HG03521 (cell line): ENCODE data around the gene NTRK3.

Source experiments
- ATAC-seq: cut with Tn5 transposase; IDR thresholded peaks from one replicate; pipeline ENCODE4 v1.9.1; 2021; ENCODE audit warnings: mild to moderate bottlenecking, moderate library complexity; ENCODE audit not compliant: unreplicated experiment

NTRK3 gene

DNA sequence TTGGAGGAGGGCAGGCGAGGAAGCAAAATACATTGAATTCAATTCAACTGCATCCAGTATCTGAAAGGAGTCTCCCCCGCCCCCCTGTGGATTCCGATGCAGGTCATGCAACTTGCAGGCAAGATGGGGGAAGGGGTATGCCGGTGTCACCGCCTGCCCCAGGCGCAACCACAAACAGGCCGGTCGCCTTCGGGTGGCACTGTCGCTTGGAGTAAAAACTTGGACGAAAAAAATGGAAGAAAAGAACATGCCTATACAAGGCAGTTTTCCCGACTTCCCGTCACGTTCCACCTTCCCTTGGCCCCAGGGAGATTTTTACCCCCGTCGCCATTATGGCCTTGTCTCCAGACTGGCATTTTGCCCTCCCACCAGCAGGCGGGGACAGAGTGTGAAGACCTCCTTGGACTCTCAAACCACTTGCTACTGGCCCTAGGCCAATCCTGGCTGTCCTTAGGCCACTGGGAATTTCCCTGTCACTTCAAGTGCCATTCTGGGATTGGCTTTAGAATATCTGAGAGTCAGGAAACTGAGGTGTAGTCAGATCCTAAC lies 1.6 kb upstream of the NTRK3 start:
- no peak for ATAC-seq

DNA sequence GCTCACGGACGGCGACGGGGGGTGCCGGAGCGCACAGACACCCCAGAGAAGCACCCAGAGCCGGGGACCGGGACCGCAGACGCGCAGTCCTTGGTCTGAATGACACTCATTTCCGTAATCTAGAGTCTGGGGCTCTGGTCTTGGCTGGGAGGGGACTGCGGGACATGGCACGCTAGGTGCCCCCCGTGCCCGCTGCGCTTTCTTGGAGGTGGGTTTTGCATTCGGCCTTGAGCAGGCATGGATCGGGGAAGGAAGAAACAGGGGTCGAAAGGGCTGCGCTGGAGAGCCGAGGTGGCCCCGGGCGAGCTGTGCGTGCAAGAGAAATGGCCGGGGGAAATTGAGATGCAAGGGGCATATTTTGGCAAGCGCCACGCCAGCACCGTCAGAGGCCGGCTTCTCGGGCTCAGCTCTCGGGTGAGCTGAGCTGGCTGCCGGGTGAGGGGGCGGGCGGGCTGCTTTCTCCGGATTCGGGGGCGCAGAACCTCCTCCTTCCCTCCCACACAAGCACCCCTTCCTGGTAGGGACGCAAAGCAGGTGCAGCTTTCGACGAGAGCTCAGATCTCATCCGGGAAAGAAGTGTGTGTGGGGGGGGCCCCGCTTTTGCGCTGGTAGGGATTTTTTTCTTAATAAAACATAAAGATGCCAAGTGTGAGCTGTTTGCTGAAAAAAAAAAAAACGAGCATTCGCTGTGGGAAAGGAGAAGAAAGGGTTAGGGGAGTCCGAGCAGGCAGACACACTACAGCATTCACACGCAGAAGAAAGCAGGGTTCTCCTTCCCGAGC lies 963 bp upstream of the NTRK3 start:
- ATAC-seq: no peak

DNA sequence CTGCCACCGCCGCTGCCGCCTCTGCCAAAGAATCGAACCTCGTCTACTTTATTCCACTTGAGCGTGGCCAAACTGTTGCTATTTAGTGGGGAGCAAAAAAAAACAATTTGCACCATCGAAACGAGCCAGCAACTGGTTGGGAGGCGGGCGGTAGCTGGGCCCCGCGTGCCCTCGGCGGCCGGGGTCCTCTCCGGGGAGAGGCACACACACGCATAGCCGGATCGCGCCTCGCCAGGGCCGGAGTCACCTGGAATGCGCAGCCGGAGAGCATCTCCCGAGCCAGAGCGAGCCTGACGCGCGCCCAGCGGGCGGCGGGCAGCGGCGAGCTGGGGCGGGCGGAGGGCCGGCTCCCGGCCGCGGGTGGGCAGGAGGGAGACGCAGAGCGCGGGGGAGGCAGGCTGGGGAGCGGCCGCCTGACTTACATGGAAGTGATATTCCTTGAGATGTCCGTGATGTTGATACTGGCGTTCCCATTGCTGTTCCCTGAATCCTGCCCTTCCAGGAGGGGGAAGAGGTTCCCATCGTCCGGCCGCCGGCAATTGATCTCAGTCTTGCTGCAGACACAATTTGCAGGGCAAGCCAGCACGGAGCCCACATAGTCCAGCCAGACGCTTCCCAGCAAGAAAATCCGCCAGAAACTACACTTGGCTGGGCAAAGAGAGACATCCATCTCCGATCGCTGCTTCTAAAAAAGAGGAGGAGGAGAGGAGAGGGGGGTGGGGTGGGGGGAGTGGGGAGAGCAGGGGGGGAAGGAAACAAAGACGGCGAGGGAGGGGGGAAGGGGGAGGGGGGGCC lies 858 bp downstream of the NTRK3 start:
- ATAC-seq: no peak

- no peak for ATAC-seq
Observed at GRCh38 chr15:88255087-88255483, 1.5 kb downstream of the NTRK3 start.

DNA sequence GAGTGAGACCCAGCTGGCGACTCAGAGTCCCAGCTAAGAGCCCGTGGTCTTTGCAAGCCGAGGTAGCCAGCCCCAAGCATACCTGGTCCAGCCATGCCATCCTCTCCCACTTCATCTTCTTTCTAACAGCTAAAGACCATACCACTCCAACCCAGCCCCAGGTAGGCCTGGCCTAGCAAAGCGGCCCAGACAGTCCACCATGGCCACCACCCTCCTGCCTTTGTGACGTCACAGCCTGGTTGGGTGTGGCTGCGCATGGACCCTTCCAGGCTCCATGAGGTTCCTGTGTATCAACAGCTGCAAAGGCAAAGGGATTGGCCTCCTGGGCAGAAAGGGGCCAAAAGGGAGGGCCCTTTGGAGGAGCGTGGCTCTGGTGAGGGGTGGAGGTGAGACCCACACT lies 4.1 kb downstream of the NTRK3 start:
- ATAC-seq: no peak

DNA sequence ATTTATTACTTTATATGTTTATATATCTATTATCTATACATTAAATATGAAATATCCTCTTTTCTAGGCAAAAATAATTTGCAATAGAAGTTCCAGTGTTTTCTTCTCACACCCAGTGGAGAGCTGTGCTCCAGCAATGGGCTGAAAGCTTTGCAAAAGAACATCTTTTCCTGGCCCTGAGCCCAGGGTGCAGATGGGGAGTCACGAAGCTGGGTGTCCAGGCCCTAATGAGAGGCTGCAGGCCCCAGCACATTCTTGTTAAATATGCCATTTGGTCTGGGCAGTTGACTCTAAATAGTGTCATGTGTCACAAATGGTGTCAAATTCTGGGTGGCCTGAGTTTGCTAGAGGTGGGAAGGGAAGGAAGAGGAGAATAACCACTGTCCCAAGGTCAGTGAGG lies 5.7 kb downstream of the NTRK3 start:
- no peak for ATAC-seq

DNA sequence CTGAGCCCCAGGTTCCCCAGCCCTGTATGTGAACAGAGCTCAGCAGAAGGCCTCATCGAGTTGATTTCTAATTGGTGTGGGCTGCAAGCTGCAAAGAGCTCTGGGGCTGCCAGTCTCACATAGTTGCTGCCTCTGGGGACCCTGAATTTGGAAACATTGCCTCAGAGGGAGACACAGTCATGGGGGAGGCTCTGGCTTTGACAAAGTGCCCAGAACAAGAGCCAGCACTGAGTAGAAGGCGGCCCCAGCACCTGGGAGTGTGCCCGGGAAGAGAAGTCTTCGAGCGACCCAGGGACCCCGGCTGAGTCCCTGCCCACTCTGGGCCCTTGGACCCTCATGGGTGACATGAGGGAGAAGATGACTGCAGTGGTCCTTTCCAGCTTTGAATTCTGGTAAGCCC lies 7.3 kb downstream of the NTRK3 start:
- no peak for ATAC-seq

DNA sequence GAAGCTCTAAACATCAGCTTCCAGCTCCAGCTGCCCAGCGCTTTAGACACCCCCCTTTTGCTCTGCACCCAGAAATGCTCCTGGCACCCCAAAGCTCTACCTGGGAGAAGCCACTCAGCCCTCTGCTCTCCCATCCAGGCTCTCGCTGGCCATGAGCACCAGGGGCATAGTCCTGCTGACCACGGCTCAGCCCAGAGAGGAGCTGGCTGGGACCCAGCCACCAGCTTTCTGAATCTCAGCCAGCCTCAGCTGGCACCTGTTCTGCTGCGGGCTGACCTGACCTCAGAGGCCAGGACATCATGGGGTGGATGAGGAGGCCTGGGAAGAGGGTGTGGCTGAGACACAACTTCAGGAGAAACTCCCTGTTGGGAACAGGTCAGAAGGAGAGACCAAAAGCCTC lies 8.6 kb downstream of the NTRK3 start:
- no peak for ATAC-seq

- ATAC-seq: peak; percentile 63
Observed at GRCh38 chr15:88246666-88247446, 9.7 kb downstream of the NTRK3 start.

GRCh38 chr15:88246081-88246480 lies 10.5 kb downstream of the NTRK3 start:
- ATAC-seq: no peak

- no peak for ATAC-seq
Observed at GRCh38 chr15:88243895-88244787, 12.4 kb downstream of the NTRK3 start.

- ATAC-seq: no peak
Observed at GRCh38 chr15:88242586-88243555, 13.7 kb downstream of the NTRK3 start.

DNA sequence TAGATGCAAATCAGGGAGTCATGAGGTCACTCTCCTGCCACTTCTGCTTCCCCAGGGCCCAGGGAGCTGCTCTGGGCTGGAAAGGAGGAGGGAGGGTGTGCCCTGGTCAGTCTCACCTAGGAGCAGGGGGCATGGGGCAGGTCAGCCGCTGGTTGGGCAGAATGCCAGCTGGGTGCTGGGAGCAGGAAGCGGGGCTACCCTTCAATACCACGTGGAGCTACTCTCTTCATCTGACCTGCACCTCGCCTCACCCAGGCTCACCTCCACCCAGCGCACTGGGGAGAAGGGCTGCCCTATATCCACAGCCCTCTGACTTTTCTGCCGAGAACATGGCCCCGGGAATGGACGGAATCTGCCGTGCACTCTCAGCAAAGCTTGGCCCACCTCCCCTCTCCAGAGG lies 15.1 kb downstream of the NTRK3 start:
- no peak for ATAC-seq

DNA sequence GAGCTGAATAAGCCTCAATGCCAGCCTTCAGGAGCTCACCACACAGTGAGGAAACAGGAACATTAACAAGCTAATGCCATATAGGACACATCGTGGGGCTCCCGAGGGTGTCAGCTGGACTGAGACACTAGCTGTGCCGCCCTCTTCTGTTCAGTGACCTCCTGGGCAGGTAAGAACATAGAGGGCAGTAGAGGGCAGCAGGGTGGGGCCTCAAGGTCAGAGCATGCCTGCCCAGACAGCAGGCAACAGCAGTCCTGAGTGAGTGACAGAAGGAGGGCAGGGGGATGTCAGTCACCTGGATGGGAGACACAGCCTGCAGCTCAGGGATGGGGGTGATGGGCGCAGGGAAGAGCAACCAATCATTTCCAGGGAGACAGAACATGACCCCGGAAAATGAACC lies 15.5 kb downstream of the NTRK3 start:
- ATAC-seq: no peak

- ATAC-seq: no peak
Observed at GRCh38 chr15:88239594-88239993, 16.9 kb downstream of the NTRK3 start.

DNA sequence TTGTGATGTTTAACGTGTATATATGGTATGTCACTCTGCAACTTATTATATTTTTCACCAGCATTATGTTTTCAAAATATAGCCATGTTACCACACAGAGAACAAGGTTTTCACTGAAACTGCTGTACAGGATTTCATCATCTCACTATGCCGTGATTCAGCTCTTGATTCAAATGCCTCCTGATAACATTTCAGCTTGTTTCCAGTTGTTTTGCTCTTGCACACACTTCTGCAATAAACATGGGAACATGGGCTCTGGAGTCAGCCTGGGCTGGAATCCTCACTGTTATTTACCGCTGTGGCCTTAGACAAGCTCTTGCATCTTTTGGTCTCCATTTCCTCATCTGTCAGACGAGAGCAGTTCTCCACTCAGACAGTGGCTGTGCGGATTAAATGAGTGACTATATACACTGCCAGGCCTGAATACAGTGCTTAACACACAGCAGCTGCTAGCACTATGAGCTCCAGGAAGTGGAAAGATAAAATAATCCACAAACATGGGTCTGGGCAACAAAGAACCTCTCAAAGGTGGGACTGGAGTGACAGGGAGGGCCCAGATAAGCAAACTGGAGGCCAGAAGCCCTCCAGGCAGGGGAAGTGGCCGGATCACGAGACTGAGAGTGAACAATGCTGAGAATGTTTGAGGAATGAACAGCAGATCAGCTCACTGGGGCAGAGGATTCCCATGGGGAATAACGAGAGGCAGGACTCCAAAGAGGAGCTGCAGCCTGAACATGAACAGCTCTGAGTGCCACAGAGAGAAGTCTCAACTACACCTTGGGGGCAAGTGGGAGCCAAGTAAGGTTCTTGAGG lies 17.7 kb downstream of the NTRK3 start:
- ATAC-seq: no peak

- ATAC-seq: no peak
Observed at GRCh38 chr15:88234711-88235110, 21.8 kb downstream of the NTRK3 start.

- ATAC-seq: no peak
Observed at GRCh38 chr15:88233921-88234320, 22.6 kb downstream of the NTRK3 start.
